A172 (cell line): Measurements from ENCODE around the gene ASAP3. TPM values are rescaled to one million over a fixed set of nuclear protein-coding genes. Genes with fewer than 3 reads are reported as not detected.

Source experiments
- DNase-seq: peaks from one replicate; pipeline ENCODE4 v3.0.0-alpha.2; 2015; ENCODE audit warnings: low spot score
- total RNA-seq: library from RNA; depleted of rRNA; stranded (reverse); fragments of >200 nt; shearing (Covaris generic); gene quantifications from 2 replicates; pipeline ENCODE4 v1.2.3, GENCODE V29; 2014; rRNA removed

ASAP3 gene
- 19.7 and 19.9 TPM in 2 replicates for total RNA-seq

DNA sequence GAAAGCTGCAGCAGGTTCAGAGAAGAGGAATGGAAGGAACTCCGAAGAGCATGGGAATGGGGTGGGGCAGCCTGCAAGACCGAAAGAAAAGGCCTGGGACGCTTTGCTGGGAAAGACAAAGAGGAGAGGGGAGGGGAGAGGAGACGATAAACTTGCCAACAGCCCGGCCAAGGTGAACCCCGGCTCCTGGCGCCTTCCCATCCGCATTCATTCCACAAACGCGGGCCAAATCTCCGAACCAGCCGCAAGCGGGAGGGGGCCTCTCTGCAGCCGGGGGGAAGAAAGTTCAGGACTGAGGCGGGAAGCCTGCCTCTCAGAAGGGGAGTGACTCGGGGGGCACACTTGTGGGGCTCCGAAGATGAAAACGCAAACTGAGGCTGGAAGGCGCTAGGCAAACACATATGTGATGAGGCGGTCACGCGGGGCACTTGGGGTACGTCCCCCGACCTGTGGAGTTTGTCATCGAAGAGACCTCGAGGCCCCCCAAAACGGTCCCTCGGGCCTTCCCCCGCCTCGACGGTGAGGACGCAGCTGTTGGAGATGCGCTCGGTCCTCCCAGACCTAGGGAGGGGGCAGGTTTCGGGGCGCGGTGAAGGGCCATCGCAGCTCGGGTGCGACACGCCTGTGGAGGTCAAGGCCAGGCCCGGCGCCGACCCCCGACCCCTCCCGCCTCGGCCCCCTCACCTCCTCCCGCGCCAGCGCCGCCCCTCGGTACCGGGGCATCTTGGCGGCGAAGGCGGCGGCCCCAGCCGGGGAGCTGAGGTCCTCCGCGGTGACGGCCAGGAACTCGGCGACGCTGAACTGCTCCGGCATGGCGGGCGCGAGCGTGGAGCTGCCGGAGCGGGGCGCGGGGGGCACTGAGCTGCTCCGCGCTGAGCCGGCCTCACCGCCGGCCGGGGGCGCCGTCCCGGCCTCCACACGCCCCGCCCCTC is at the start of gene ASAP3:
Gene ASAP3 (minus strand): TSS at position 859 of the 932 bp plus-strand sequence. CDS start 46 bp downstream, at position 813.
- peak; percentile 14 for DNase-seq

DNA sequence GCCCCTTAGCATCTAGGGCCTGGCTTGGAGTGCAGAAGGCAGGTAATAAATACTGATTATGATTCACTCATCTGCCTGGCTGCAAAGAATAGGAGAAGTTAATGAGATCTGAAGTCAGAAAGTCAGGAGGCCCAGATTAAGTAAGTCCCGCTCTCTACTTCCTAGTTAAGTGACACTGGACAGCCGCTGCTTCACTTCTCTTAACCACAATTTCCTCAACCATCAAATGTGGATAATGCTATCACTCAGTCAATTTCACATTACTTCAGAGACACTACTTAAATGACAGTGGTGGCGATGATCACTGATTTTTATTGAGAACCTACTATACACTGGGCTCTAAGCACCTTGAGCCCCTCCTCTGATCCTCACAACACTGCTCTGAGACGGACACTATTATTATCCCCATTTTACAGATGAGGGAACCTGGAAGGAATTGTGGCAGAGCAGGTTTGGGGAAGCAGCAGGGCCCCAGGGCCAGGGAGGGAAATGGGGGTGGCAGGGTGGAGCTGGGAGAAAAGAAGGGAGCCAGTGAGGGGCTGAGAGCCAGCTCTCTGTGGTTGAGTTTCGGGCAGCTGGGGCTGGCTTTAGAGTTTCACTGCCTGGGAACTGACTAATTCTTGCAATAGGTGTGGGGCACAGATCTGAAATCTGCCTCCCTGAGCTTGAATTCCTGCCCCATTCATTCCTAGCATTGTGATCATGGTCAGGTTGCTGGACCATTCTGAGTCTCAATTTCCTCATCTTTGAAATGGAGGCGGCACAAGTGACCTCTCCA is 49.5 kb upstream of the ASAP3 start:
- DNase-seq = no peak

DNA sequence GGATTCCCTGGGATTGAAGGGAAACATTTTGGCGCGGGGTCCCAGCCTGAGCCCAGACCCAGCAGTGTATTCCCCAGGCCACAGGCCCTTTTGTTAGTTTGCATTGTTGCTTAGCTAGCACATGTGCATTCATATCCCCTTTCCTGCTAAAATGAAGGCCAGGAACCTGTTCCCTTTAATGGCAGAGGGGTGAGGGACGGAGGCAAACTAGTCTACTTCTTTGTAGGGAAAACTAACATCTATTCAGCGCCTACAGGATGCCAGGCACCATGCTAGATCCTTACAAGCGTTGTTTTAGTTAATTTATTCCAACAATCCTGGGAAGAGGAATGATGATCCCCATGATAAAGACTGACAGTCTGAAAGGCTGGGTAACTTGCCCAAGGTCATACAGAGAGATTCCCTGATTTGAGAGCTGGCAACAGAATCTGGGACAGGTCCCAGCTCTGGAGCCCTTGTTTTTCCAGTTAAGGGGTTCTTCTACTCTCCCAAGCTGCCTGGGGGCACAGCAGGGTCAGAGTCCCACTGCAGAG is 47.6 kb upstream of the ASAP3 start:
- DNase-seq = no peak

DNA sequence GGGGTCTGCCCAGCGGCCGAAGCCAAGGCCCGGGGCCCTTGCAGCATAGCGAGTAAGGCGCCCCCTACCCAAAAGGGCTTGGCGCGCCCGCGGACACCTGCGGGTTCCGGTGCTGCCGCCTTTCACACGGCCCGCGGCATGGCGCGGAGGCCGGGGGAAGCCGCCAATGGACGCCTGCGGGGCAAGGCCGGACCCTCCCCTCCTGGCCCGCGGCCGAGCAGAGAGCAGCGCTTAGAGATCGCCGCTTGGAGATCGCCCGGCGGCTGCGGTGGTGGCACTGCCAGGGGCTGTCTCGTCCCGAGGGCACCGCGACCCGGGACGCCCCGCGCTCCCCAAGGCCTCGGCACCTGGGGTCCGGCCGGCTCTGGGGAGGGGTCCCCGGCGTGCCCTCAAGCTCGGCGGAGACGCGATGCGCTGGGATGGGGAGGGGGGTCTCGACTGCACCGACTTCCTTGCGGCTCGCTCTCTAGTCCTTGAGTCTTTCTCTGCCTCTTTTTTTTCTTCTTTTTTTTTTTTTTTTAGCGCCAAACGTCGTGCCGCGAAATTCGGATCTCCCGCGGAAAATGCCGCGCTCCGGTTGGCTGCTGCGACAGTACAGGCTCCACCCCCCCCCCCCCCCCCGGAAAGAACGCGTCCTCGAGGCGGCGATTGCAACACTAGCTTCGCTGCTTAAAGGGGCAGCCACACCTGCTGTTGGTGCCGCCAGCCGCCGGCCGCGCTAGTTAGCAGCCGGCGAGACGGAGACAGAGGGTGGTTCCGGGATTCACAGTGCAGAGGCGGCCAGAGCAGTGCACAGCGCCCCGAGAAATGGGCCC is 47.0 kb upstream of the ASAP3 start, which contains the start of gene E2F2:
Gene E2F2 (minus strand): TSS at position 487 of the 815 bp plus-strand sequence. CDS start 440 bp downstream, at position 47.
- peak; percentile 60 for DNase-seq

DNA sequence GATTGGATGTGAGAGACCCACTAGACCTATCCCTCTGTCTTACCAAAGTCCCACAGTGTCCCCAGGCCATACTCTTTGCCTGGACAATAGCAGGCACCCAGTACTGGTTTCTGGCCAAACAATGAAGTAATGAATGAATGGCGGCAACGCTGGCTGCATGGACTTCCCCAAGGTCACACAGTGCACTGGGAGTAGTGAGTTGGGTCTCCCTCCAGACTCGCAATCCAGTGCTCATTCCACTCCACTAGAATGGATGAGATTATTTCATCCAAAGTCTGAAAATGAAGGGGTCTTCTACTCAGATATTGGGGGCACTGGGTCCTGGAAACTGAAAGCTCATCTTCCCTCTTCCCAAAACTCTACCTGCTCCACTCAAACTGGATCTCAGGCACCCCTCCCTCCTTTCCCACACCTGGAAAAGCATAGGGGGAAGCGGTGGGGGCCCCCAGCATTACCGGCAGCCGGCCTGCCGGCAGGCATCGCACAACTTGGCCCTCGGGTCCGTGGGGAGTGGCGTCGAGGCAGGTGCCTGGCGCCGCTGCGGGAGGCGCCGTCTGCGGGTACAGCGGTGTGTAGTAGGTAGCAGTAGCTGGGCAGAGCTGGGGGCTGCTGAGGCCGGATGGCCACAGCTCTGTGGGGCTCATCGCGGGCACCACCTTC is 46.2 kb upstream of the ASAP3 start:
- DNase-seq = no peak

DNA sequence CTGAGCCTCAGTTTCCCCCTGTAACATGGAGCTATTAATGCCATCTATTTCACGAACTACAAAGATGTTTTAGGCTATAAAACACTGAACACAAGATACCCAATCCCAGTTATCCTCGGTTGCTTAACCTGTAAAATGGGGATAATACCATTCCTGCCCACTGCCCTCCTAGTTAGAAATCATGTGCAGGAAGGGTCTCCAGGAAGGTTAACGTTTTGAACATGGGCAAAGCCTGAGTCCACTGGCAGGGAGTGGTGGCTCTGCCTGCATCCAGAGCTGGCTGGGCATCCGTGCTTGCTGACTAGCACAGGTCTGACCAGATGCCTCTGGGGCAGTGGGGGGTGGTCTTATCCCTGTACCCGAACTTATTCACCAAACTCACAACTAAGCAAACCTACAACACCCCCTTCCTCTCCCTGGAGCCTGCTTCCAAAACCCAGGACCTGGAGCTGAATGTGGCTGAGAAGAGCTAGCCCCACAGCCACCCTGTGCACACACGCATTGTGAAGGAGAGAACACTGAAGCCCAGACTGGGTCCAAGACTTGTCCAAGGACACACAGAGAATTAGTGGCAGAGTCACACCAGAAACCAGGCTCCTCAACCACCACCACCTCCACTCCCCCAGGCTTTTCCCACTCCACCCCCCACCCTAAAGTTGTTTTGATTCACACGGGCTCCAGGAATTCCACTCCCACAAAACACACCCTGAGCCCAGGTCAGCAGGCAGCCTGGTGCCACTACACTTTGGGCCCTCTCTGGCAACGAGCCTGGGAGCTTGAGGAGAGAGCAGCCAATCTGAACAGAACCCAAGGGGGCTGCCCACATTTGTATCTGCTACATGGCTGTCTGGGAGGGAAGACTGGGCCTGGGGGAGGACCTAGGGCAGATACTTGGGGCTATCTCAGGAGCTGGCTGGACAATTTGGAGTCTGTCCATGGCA is 45.4 kb upstream of the ASAP3 start:
- DNase-seq = no peak

DNA sequence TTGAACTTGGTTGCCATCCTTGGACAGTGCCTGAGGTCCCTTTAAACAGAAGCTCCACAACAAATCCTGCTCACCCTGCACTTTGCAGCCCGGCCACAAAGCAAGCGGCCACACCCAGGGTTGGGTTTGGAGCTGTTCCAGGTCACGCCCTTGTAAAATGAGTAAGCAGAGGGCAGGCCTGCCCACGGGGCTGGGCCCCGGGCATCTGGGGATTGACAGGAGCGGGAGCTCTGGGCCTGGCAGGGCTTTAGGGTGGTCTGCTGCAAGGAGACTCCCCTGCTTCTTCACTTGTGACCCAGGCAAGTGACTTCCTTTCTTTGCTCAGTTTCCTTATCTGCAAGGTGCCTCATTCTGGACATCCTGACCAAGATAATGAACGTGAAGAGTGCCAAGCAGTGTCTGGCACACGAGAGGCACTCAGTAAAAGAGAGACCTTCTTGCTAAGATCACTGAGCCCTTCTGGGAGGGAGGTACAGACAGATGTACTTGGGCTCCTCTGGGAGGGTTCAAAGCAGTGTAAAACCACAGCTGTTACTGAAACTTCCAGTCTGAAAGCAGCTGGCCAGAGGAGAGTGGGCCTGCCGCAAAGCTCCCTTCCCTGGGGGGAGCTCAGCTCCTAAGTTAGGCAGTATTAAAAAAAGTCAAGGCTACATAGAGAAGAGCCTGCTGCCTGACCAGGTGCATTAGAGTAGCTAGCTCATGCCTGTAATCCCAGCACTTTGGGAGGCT is 44.4 kb upstream of the ASAP3 start:
- DNase-seq = peak; percentile 79

DNA sequence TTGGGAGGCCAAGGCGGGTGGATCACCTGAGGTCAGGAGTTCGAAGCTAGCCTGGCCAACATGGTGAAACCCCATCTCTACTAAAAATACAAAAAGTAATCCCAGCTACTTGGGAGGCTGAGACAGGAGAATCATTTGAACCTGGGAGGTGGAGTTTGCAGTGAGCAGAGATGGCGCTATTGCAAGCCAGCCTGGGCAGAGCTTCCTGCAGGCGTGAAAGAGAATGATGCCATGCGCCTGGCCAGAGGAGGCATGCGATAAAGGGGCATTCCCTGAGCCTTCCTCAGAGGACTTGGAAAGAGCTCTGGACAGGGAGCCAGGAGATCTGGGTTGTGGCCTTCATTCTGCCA is 43.9 kb upstream of the ASAP3 start:
- no peak for DNase-seq

DNA sequence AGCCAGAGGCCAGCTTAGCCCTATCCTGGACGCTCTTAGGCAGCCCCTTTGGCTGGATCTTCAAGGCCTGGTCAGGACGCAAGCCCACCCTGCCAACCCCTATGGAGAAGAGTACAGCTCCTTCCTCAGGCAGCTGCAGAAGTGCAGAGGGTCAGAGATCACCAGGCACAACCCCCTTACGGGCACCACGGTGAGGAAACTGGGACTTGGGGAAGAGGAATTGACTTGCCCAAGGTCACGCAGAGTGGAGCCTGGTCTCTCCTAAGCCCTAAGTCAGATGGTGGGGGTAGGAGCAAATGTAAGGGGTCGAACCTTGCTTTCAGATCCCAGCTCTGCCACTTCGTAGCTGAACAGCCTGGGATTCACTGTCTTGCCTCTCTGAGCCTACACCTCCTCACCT is 43.4 kb upstream of the ASAP3 start:
- no peak for DNase-seq

DNA sequence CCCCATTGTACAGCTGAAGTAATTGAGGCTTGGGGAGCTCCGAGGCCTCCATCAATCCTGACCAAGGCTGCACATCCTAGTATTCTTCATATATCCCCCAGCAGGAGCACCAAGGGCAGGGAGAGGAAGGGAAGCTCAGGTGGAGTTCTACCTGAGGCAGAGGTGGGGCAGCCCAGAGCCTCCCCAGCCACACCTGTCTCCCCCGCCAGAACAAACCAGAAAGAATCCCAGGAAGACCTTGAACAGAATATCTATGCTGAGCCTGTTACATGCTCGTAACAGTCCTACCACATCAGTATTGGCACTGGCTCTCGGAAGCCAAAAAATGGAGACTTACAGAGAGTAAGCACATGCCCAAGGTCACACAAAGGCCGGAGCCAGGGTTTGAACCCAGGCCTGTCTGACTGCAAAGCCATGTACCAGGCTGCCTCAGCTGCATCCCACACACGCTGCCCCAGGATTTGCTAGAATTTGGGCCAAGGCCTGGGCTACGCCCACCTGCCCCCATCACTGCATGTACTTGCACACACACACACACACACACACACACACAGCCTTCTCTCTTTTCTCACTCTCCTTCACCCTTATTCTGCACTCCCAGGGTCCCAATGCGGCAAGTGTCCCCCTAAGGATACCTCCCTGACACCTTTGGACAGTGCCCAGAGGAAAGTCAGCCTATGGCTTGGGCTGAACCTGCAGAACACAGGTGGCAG is 42.5 kb upstream of the ASAP3 start:
- no peak for DNase-seq

DNA sequence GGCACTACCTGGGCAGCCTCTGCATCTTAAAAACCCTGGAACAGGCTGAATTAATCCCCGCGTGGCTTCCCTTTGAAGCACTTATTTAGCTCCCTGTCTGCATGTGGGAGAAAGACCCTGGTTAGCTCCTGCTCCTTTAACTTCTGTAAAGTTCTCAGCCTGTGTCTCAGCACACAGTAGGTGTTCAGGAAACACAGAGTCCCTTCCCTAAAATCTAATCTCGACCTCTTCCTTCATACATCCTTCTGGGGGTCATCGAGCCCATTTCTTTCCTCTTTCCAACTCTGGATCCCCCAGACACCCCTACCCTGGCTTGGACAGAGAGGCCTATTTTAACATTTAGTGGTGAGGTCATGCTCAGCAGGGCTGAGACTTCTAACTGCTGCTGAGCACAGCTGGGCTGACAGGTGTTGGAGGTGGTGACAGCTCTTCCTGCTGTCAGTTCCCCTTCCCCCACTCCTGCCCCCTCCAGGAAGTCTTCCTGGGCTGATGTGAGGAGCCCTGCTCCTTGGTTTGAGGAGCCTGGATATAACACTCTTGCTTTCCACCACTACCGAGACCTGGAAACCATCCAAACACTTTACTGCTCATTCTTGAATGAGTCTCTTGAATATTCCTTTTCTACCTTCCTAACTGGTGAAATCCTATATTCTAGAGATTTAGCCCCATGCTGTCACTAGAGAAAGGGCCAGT is 41.7 kb upstream of the ASAP3 start:
- DNase-seq = no peak

DNA sequence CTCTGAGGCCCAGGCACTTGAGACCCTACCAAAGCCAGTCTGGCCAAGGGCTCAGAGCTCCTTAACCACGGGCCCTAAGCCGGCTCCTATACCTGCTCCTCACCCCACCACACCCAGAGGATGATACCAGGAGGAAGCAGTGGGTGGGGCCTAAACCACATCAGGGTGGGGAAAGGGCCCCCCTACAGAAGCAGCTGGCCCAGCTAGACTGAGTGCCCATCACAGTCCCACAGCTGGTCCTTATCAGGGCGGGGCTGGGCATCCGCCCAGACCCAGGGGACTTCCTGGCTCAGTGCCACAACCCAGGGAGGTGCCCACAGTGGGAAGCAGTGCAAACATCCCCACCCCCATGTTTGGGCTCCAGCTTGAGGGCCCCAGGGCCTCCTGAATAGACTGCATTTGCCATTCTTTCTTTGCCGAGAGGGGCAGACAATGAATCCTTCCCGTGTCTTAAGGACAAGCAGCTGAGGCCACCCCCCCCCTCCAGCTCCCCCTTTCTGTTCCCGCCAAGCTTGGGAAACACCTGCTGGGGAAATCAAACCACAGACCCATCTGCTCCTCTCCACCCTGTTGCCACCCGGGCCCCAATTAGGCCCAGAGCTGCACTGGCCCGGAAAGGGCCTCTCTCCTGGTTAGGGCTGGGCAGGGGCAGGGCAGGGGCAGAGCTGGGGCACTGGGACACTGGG is 40.9 kb upstream of the ASAP3 start:
- no peak for DNase-seq

DNA sequence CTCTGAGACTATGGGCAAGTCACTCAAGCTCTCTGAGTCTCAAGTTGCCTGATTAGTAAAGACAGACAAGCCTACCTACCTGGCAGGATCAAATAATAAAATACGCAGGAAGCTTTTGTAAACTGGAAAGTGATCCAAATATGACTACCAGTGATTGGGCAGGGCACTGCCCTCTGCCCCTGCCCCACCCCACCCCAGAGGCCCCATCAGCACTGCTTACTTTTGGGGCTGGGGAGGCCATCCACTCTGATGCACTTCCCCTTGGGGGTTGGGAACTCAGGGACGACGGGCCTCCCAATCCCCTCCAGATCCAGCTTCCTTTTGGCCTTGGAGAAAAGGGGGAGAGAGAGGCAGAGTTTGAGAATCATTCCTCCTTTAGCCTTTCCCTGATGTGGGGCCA is 40.2 kb upstream of the ASAP3 start:
- DNase-seq = no peak

DNA sequence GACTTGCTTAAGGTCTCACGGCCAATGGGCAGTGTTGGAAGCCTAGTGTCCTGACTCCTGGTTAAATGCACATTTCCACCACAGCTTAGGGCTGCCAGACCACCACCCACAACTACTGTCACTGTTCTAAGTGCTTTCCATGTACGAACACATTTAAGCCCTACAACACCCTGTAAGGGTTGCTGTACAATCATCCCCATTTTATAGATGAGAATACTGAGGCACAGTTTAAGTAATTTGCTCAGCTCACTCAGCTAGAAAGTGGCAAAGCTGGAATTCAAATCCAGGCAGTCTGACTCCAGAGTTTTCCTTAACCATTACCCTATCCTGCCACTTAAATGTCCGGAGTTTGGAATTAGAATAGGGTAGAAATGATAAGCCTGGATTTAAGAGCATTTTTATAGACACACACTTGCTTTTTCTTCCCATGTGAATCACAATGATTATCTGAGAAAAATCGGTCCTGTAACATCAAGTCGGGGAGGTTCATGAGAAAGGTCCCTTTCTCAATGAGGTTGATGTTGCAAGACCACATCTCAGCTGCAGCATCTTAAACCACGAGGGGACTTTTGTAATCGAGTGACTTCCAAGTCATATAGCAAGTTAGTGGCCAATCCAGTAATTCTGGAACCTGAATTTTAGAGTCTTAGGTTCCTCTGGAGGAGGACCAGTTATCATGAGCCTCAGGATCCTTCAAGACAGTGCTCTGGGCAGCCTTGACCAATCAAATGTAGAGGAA is 38.4 kb upstream of the ASAP3 start:
- no peak for DNase-seq

DNA sequence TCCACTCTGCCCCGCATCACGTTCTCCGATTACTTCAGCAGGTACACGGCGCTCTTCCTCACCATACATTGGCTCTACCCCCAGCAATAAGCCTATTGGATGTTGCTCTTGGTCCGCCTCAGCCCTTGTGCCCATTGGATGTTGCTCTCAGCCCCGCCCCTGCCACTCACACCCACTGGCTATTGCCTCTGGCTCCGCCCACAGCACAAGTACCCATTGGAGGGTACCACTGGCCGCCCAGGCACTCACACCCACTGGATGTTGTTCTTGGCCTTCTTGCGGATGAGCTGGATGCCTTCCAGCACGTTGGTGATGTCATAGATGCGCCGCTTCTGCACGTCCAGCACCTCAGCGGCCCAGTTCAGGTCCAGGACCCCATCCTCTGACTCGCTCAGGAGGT is 37.6 kb upstream of the ASAP3 start:
- DNase-seq = no peak

DNA sequence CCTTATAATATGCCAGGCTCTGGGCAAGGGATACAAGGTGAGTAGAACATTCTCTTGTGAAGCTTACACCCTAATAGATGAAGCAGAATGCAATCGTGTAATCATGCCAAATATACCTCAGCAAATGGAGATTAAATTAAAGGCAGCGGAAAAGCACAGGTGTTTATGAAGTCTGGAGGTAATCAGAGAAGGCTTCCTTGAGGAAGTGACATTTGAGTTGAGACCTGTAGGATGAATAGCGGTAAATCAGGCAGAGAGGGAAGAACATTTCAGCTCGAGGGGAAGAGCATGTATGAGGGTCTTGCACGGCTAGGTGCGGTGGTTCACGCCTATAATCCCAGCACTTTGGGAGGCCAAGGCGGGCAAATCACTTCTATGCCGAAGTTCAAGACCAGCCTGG is 33.6 kb upstream of the ASAP3 start:
- no peak for DNase-seq

DNA sequence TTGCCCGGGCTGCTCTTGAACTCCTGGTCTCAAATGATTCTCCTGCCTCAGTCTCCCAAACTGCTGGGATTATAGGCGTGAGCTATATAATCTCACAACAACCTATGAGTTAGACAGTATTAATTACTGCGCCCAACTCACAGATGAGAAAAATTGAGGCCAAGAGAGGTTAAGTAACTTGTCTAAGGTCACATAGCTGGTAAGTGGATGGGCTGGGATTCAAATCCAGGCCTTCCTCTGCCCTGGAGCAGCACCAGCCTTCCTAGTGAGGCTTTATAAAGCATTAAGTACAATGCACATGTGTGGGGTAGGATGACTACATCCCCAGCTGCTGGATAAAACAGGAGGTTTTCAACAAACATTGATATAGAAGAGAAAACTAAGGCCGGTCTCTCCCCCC is 31.9 kb upstream of the ASAP3 start:
- DNase-seq = no peak
